Right renal cortex interstitium (tissue), 3 donors: ENCODE results near the gene GRK1. TPM values are rescaled to one million over a fixed set of nuclear protein-coding genes. Genes with fewer than 3 reads are reported as not detected.

Experiments
- DNase-seq, 3 donors: peaks; one replicate each; pipeline ENCODE4 v3.0.0-alpha.2; 2013; ENCODE audit warnings: low read depth in 3 of 3, low spot score in 2 of 3
- polyA plus RNA-seq, 3 donors: library from polyadenylated mRNA; unstranded; fragments of 120-200 nt; gene quantifications; one replicate each; pipeline ENCODE4 v1.2.1, GENCODE V29; 2013; ENCODE audit not compliant: insufficient read length in 3 of 3

GRK1 gene
- polyA plus RNA-seq, 3 donors: 0.07 to 0.13 (median 0.12) TPM

GRCh38 chr13:113631341-113632095, 35.5 kb upstream of the GRK1 start:
- no peak for DNase-seq

- DNase-seq: no peak
Observed at GRCh38 chr13:113632706-113633484, 34.1 kb upstream of the GRK1 start.

GRCh38 chr13:113633485-113633873, 33.5 kb upstream of the GRK1 start:
- no peak for DNase-seq

GRCh38 chr13:113634279-113635047, 32.6 kb upstream of the GRK1 start:
- DNase-seq: no peak

GRCh38 chr13:113635048-113635420, 32.0 kb upstream of the GRK1 start:
- DNase-seq: no peak

- no peak for DNase-seq
Observed at GRCh38 chr13:113635709-113636108, 31.3 kb upstream of the GRK1 start.

GRCh38 chr13:113636266-113636963, 30.6 kb upstream of the GRK1 start:
- DNase-seq: no peak

- no peak for DNase-seq
Observed at GRCh38 chr13:113637262-113638160, 29.5 kb upstream of the GRK1 start.

GRCh38 chr13:113638173-113638746, 28.8 kb upstream of the GRK1 start:
- DNase-seq: no peak

GRCh38 chr13:113638806-113639205, 28.2 kb upstream of the GRK1 start:
- no peak for DNase-seq

- DNase-seq: no peak
Observed at GRCh38 chr13:113639616-113640262, 27.3 kb upstream of the GRK1 start.

- no peak for DNase-seq
Observed at GRCh38 chr13:113641426-113641825, 25.6 kb upstream of the GRK1 start.

- DNase-seq: no peak
Observed at GRCh38 chr13:113642563-113642962, 24.5 kb upstream of the GRK1 start.

- peak in 1 of 3 donors; percentile 32 for DNase-seq
Observed at GRCh38 chr13:113643593-113643992, 23.4 kb upstream of the GRK1 start.

- no peak for DNase-seq
Observed at GRCh38 chr13:113644800-113645199, 22.2 kb upstream of the GRK1 start.

- no peak for DNase-seq
Observed at GRCh38 chr13:113645329-113645728, 21.7 kb upstream of the GRK1 start.

GRCh38 chr13:113646376-113646775, 20.6 kb upstream of the GRK1 start:
- DNase-seq: no peak

- DNase-seq: no peak
Observed at GRCh38 chr13:113646921-113647340, 20.1 kb upstream of the GRK1 start.
